ENCODE data around the gene CALB2.

CALB2 gene

GRCh38 chr16:71399801-71400563 is 41.5 kb downstream of the CALB2 start:
- DNase-seq = no peak

GRCh38 chr16:71402007-71402406 is 43.5 kb downstream of the CALB2 start:
- no peak for DNase-seq

- DNase-seq = no peak
Observed at GRCh38 chr16:71402674-71403073, 44.2 kb downstream of the CALB2 start.

- no peak for DNase-seq
Observed at GRCh38 chr16:71404364-71404763, 45.8 kb downstream of the CALB2 start.

- DNase-seq = no peak
Observed at GRCh38 chr16:71406316-71406715, 47.8 kb downstream of the CALB2 start.

- no peak for DNase-seq
Observed at GRCh38 chr16:71406724-71407123, 48.2 kb downstream of the CALB2 start.

- DNase-seq = no peak
Observed at GRCh38 chr16:71407731-71408130, 49.2 kb downstream of the CALB2 start.

GRCh38 chr16:71408536-71408935 is 50.0 kb downstream of the CALB2 start:
- DNase-seq = no peak

- no peak for DNase-seq
Observed at GRCh38 chr16:71409011-71409775, 50.7 kb downstream of the CALB2 start.

GRCh38 chr16:71410146-71410545 is 51.6 kb downstream of the CALB2 start:
- no peak for DNase-seq

GRCh38 chr16:71412270-71413160 is 54.0 kb downstream of the CALB2 start:
- peak; percentile 26 for DNase-seq

- DNase-seq = no peak
Observed at GRCh38 chr16:71413341-71413740, 54.8 kb downstream of the CALB2 start.

GRCh38 chr16:71414038-71414437 is 55.5 kb downstream of the CALB2 start:
- no peak for DNase-seq

GRCh38 chr16:71421911-71422310 is 63.4 kb downstream of the CALB2 start:
- DNase-seq = no peak

- no peak for DNase-seq
Observed at GRCh38 chr16:71423016-71423415, 64.5 kb downstream of the CALB2 start.

GRCh38 chr16:71423865-71424264 is 65.3 kb downstream of the CALB2 start:
- DNase-seq = no peak

- DNase-seq = no peak
Observed at GRCh38 chr16:71424626-71425025, 66.1 kb downstream of the CALB2 start.

GRCh38 chr16:71425746-71426068 is 67.2 kb downstream of the CALB2 start:
- peak; percentile 1 for DNase-seq

GRCh38 chr16:71426069-71426879 is 67.8 kb downstream of the CALB2 start:
- peak; percentile 65 for DNase-seq

GRCh38 chr16:71426880-71427615 is 68.5 kb downstream of the CALB2 start:
- no peak for DNase-seq

- DNase-seq = no peak
Observed at GRCh38 chr16:71428385-71428784, 69.9 kb downstream of the CALB2 start.

GRCh38 chr16:71428883-71429282 is 70.4 kb downstream of the CALB2 start:
- DNase-seq = no peak
